ENCODE data around the gene CD163L1.

- TF ChIP-seq, protein P1, sequence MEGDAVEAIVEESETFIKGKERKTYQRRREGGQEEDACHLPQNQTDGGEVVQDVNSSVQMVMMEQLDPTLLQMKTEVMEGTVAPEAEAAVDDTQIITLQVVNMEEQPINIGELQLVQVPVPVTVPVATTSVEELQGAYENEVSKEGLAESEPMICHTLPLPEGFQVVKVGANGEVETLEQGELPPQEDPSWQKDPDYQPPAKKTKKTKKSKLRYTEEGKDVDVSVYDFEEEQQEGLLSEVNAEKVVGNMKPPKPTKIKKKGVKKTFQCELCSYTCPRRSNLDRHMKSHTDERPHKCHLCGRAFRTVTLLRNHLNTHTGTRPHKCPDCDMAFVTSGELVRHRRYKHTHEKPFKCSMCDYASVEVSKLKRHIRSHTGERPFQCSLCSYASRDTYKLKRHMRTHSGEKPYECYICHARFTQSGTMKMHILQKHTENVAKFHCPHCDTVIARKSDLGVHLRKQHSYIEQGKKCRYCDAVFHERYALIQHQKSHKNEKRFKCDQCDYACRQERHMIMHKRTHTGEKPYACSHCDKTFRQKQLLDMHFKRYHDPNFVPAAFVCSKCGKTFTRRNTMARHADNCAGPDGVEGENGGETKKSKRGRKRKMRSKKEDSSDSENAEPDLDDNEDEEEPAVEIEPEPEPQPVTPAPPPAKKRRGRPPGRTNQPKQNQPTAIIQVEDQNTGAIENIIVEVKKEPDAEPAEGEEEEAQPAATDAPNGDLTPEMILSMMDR (IDR thresholded peaks at IDR 0.05; ENCODE audit: low read length), result no peak
- TF ChIP-seq EZH2 (optimal IDR thresholded peaks at IDR 0.05; ENCODE audit: low read depth, low read length), result no peak
These were observed 7.8 kb upstream of the CD163L1 start for GRCh38 chr12:7451756-7452155.
